Astrocyte of the cerebellum (primary cell): ENCODE data around the gene ABCC12.

Experiments
- DNase-seq: peaks from one replicate; pipeline ENCODE4 v3.0.0-alpha.2; 2011; ENCODE audit warnings: low read depth
- H3K4me3 ChIP-seq: 2 replicates; pipeline ENCODE4 v1.5.1; 2011; ENCODE audit warnings: mild to moderate bottlenecking, low read depth, low read length, moderate library complexity
- in situ Hi-C: cut with HindIII; loops from 2 replicates; pipeline ENCODE4 v1.10.0; 2017; ENCODE audit warnings: low sequenced_read_pairs
- TF ChIP-seq, protein P1 (sequence below): IDR thresholded peaks from 2 replicates; pipeline ENCODE4 v1.5.1; 2012; ENCODE audit warnings: low read length, low read depth, moderate library complexity, mild to moderate bottlenecking; ENCODE audit errors: missing control alignments

The ABCC12 gene

GRCh38 chr16:48136547-48137360 is 19.0 kb downstream of the ABCC12 start:
- no peak overlapping the region for H3K4me3 ChIP-seq
- in situ Hi-C loops: no loop called here
- no peak for DNase-seq
- TF ChIP-seq, protein P1, sequence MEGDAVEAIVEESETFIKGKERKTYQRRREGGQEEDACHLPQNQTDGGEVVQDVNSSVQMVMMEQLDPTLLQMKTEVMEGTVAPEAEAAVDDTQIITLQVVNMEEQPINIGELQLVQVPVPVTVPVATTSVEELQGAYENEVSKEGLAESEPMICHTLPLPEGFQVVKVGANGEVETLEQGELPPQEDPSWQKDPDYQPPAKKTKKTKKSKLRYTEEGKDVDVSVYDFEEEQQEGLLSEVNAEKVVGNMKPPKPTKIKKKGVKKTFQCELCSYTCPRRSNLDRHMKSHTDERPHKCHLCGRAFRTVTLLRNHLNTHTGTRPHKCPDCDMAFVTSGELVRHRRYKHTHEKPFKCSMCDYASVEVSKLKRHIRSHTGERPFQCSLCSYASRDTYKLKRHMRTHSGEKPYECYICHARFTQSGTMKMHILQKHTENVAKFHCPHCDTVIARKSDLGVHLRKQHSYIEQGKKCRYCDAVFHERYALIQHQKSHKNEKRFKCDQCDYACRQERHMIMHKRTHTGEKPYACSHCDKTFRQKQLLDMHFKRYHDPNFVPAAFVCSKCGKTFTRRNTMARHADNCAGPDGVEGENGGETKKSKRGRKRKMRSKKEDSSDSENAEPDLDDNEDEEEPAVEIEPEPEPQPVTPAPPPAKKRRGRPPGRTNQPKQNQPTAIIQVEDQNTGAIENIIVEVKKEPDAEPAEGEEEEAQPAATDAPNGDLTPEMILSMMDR: no peak

- no peak for DNase-seq
- in situ Hi-C loops: no loop called here
- TF ChIP-seq, protein P1: no peak
- no peak overlapping the region for H3K4me3 ChIP-seq
Measured at GRCh38 chr16:48133455-48134211, 22.2 kb downstream of the ABCC12 start.

DNA sequence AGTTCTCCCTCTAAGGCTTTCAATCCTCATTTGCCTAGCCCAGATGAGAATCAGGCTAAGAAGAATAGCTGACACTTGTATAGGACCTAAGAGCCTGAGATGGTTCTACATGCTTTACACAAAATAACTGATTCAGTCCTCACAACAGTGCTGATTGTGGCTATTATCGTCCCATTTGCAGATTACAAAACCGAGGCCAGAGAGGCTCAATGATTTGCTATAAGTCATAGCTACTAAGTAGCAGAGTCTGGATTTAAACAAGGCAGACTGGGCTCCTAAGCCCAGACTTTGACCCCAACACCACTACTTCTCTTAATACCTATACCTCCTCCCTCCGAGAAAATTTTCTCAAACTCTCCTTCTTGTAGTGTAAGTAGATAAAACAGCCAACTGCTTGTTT is 23.1 kb downstream of the ABCC12 start:
- H3K4me3 ChIP-seq: no peak overlapping the region
- no peak for DNase-seq
- in situ Hi-C loops: no loop called here
- TF ChIP-seq, protein P1: no peak

DNA sequence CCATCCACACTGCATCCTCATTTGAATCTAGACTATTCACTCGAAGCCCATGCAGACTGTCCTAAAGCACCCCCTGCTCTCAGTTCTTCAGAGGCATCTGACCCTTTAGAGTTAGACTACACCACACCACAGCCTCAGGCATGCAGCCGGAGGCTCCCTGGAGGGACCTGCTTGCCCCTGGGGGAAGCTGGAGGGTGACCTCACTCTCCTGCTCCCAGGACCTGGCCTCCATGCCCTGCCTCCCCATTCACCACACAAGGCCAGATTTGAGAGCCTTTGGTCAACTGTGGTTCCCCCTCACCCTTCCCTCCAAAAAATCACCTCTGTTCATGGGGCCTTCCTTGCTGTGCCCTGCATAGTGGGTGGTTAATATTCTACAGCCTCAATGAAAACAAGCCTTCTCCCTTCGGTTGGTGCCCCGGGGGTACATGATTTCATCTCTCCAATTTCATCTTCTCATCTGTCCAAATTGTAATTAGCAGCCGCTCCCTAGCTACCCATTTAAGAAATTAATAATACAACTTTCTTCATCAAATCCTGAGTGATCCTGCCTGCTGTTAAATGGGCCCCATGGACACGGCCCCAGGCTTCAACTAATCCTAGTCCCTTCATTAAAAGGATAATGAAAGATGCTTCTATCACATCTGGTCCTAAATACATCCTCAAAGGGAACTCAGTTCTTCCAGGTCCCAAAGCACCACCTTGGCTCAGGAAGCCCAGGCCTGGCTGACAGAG is 24.4 kb downstream of the ABCC12 start:
- in situ Hi-C loops: no loop called here

DNA sequence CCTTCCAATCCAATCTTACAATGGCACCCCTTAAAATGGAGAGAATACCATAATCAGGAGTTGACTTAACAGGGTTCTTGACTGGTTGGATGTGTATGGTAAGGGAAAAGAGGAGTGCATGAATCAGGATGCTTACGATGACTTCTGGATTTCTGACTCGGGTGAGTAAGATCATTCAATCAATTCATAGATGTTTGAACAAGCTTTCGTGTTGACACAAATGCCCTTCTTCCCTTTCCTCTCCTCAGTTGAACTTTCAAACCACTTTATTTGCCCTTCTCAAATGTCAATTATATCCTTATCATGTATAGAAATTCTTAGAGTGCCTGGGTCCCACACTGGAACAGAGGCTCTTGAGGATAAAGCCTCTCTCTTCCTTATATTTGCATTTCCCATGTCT is 25.9 kb downstream of the ABCC12 start:
- H3K4me3 ChIP-seq: no peak overlapping the region
- in situ Hi-C loops: no loop called here
- TF ChIP-seq, protein P1: no peak
- no peak for DNase-seq

More for the DNA sequence above, 24.4 kb downstream of the ABCC12 start:
- H3K4me3 ChIP-seq: no peak overlapping the region
- TF ChIP-seq, protein P1: no peak
- no peak for DNase-seq

DNA sequence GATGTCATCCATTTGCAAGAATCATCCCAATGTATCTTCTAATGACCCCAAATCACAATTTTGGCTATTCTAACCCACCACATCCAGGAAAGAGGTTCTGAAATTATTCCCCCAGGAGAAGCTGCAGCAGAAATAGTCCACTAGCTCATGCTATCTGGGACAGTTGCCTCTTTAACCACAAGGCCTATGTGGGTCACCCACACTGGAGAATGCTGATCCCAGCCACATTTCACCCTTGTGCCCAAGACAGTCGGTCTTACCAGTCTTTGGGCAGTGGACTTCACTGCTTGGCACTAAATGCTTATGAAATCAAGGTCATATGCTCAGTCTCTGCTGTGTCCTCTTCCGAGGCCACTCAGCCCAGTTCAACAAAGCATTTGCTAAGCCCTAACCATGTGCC is 27.0 kb downstream of the ABCC12 start:
- in situ Hi-C loops: no loop called here
- H3K4me3 ChIP-seq: no peak overlapping the region
- no peak for DNase-seq
- TF ChIP-seq, protein P1: no peak
